ENCODE data around the gene RAB5A.

DNA sequence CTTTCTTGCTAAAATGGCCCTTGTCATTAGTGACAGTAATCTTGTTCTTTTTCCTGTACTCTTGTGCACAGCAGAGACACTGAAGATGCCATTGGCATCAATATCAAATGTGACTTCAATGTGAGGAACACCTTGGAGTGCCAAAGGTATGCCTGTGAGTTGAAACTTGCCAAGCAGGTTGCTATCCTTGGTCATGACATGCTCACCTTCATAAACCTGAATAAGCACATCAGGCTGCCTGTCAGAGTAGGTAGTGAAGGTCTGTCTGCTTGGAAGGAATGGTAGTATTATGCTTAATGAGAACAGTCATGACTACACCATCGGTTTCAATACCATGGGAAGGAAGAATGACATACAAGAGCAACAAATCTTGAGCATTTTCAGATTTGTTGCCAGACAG is 6.3 kb upstream of the RAB5A start:
- TF ChIP-seq, protein P1, sequence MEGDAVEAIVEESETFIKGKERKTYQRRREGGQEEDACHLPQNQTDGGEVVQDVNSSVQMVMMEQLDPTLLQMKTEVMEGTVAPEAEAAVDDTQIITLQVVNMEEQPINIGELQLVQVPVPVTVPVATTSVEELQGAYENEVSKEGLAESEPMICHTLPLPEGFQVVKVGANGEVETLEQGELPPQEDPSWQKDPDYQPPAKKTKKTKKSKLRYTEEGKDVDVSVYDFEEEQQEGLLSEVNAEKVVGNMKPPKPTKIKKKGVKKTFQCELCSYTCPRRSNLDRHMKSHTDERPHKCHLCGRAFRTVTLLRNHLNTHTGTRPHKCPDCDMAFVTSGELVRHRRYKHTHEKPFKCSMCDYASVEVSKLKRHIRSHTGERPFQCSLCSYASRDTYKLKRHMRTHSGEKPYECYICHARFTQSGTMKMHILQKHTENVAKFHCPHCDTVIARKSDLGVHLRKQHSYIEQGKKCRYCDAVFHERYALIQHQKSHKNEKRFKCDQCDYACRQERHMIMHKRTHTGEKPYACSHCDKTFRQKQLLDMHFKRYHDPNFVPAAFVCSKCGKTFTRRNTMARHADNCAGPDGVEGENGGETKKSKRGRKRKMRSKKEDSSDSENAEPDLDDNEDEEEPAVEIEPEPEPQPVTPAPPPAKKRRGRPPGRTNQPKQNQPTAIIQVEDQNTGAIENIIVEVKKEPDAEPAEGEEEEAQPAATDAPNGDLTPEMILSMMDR (conservative IDR thresholded peaks at IDR 0.05; ENCODE audit: low read depth, low read length): no peak
- no peak for TF ChIP-seq EZH2 (IDR thresholded peaks at IDR 0.05; ENCODE audit: borderline replicate concordance, low read depth, low read length, poor library complexity, severe bottlenecking)
